Testis (tissue), 2 donors: Measurements from ENCODE around the gene SST.

Source experiments
- POLR2A ChIP-seq: fragments of 450-650 bp; IDR thresholded peaks from one replicate; pipeline ENCODE4 v1.6.1; 2017; ENCODE audit warnings: antibody characterized with exemption, mild to moderate bottlenecking, moderate library complexity
- TF ChIP-seq, protein P1 (sequence below), 3 experiments: fragments of 450-650 bp in 2 of 3; fragments of 200-600 bp in 1 of 3; sonication (generic) in 1 of 3; IDR thresholded peaks; one replicate each; pipeline ENCODE4 v1.5.1; 2016 to 2019; ENCODE audit warnings: antibody characterized with exemption in 3 of 3, mild to moderate bottlenecking in 2 of 3, moderate library complexity in 1 of 3

DNA sequence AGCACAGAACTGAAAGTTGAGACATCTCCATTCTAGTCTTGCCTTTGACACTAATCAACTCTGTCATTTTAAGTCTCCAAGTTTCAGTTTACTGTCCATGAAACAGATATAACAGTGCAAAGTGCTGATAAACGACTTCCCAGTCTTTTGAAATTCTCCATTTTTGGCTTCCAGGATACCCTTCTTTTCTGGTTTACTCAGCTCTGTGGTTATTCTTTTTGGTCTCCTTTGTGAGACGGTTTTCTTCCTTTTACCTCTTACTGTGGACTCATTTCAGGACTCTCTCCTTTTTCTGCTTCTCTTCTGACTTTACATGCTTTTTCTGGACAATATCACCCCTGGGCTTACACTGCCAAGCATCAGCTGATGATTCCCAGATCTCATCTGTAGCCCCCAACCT, 18.9 kb downstream of the SST start:
- TF ChIP-seq, protein P1, sequence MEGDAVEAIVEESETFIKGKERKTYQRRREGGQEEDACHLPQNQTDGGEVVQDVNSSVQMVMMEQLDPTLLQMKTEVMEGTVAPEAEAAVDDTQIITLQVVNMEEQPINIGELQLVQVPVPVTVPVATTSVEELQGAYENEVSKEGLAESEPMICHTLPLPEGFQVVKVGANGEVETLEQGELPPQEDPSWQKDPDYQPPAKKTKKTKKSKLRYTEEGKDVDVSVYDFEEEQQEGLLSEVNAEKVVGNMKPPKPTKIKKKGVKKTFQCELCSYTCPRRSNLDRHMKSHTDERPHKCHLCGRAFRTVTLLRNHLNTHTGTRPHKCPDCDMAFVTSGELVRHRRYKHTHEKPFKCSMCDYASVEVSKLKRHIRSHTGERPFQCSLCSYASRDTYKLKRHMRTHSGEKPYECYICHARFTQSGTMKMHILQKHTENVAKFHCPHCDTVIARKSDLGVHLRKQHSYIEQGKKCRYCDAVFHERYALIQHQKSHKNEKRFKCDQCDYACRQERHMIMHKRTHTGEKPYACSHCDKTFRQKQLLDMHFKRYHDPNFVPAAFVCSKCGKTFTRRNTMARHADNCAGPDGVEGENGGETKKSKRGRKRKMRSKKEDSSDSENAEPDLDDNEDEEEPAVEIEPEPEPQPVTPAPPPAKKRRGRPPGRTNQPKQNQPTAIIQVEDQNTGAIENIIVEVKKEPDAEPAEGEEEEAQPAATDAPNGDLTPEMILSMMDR (IDR thresholded peaks at IDR 0.05): no peak
- no peak for TF ChIP-seq POLR2A
